Endothelial cell of umbilical vein (primary cell): ENCODE results near the gene SMG5. TPM values are rescaled to one million over a fixed set of nuclear protein-coding genes. Genes with fewer than 3 reads are reported as not detected.
A peak's percentile ranks its signal among the peaks of the same experiment; 100 is the strongest.

Experiments used
- BruUV-seq: library from RNA; stranded (reverse); fragments of 400-500 nt; replicated peaks from 2 replicates; lab custom pipeline; 2021; lab: Mats Ljungman, UMichigan
- CTCF ChIA-PET: fragments of 300-600, 350-600 bp; sonication (Branson Sonifier 250); formaldehyde crosslinking; loops from one replicate; lab custom pipeline; 2021; ENCODE audit warnings: antibody characterized with exemption, inconsistent platforms; lab: Charles Lee
- POLR2A ChIA-PET: fragments of 300-600, 350-600 bp; sonication (Branson Sonifier 250); formaldehyde crosslinking; loops from one replicate; lab custom pipeline; 2021; ENCODE audit warnings: antibody characterized with exemption, inconsistent platforms; lab: Charles Lee
- DNase-seq: peaks from one replicate; pipeline ENCODE4 v3.0.0-alpha.2; 2011; ENCODE audit warnings: low read depth, low spot score
- FAIRE-seq: peaks from 2 replicates; lab custom pipeline; 2011; peaks lifted over from hg19 to GRCh38; lab: Jason Lieb, UNC
- H2AFZ ChIP-seq: 2 replicates; pipeline ENCODE4 v1.6.0; 2012; ENCODE audit warnings: low read depth, low read length, control low read depth, inconsistent platforms
- H3K27ac ChIP-seq: 2 replicates; pipeline ENCODE4 v1.5.1; 2011; ENCODE audit warnings: low read depth, mild to moderate bottlenecking, control low read depth, low read length, moderate library complexity; ENCODE audit not compliant: insufficient read depth
- H3K27me3 ChIP-seq, 2 experiments: 2 replicates each; pipeline versions ENCODE4 v1.6.0 to v1.6.1; 2011; ENCODE audit warnings: low read length in 2 of 2, mixed read lengths in 1 of 2; ENCODE audit not compliant: control insufficient read depth in 2 of 2, insufficient read depth in 2 of 2
- H3K36me3 ChIP-seq, 2 experiments: 2 replicates in 1 of 2; 3 replicates in 1 of 2; pipeline ENCODE4 v1.5.1; 2011; ENCODE audit warnings: low read length in 2 of 2, mild to moderate bottlenecking in 1 of 2, moderate library complexity in 1 of 2; ENCODE audit not compliant: control insufficient read depth in 2 of 2, insufficient read depth in 2 of 2; ENCODE audit errors: extremely low read depth in 1 of 2
- H3K4me1 ChIP-seq: 3 replicates; pipeline ENCODE4 v1.5.1; 2011; ENCODE audit warnings: mild to moderate bottlenecking, low read length; ENCODE audit not compliant: control insufficient read depth, insufficient read depth; ENCODE audit errors: extremely low read depth
- H3K4me2 ChIP-seq: 2 replicates; pipeline ENCODE4 v1.6.1; 2011; ENCODE audit warnings: low read length, control low read depth, mixed read lengths; ENCODE audit not compliant: insufficient read depth
- H3K4me3 ChIP-seq, 3 experiments: fragments of 200-600 bp in 1 of 3; sonication (generic), shearing (Covaris generic) in 1 of 3; replicated peaks in 1 of 3; 2 replicates each; pipeline ENCODE4 v1.5.1; 2011 to 2016; ENCODE audit warnings: control low read depth in 3 of 3, low read length in 3 of 3, mild to moderate bottlenecking in 2 of 3, inconsistent platforms in 1 of 3, low read depth in 1 of 3, moderate library complexity in 1 of 3; ENCODE audit not compliant: insufficient read depth in 1 of 3
- H3K79me2 ChIP-seq: 2 replicates; pipeline ENCODE4 v1.6.0; 2012; ENCODE audit warnings: low read length, inconsistent platforms; ENCODE audit not compliant: control insufficient read depth, insufficient read depth
- H3K9ac ChIP-seq: replicated peaks from 2 replicates; pipeline ENCODE3; 2011; ENCODE audit warnings: low read length, control low read depth; ENCODE audit not compliant: insufficient read depth; ENCODE audit errors: extremely low read depth
- H3K9me1 ChIP-seq: replicated peaks from 3 replicates; pipeline ENCODE4 v1.6.0; 2011; ENCODE audit warnings: mild to moderate bottlenecking, low read length; ENCODE audit not compliant: control insufficient read depth, insufficient read depth; ENCODE audit errors: extremely low read depth
- H3K9me3 ChIP-seq: replicated peaks from 2 replicates; pipeline ENCODE4 v1.5.1; 2012; ENCODE audit warnings: low read length, inconsistent platforms; ENCODE audit not compliant: control insufficient read depth, insufficient read depth
- H4K20me1 ChIP-seq: replicated peaks from 2 replicates; pipeline ENCODE3; 2011; ENCODE audit warnings: mild to moderate bottlenecking, low read length; ENCODE audit not compliant: control insufficient read depth, insufficient read depth; ENCODE audit errors: extremely low read depth
- FOS ChIP-seq: IDR thresholded peaks from 2 replicates; pipeline ENCODE4 v1.6.1; 2011; ENCODE audit warnings: mild to moderate bottlenecking, low read length, moderate library complexity, borderline replicate concordance; ENCODE audit not compliant: insufficient read depth
- GATA2 ChIP-seq: IDR thresholded peaks from 2 replicates; pipeline ENCODE4 v1.7.0; 2011; ENCODE audit warnings: low read depth, mild to moderate bottlenecking, moderate library complexity, mixed read lengths, low read length; ENCODE audit not compliant: insufficient read length, insufficient read depth
- JUN ChIP-seq: IDR thresholded peaks from 2 replicates; pipeline ENCODE4 v1.6.1; 2011; ENCODE audit warnings: borderline replicate concordance, low read depth; ENCODE audit not compliant: insufficient read length, insufficient read depth
- POLR2AphosphoS5 ChIP-seq: IDR thresholded peaks from 2 replicates; pipeline ENCODE4 v1.6.1; 2012; ENCODE audit warnings: low read depth, mild to moderate bottlenecking, control low read depth, low read length, moderate library complexity; ENCODE audit not compliant: insufficient read depth
- dilution Hi-C: fragments of 300-500 bp; cut with MboI; formaldehyde crosslinking; loops from one replicate; pipeline ENCODE4 v1.15.0; 2019; ENCODE audit warnings: low sequenced_read_pairs; ENCODE audit not compliant: extremely low pct_ligation_motif_present
- intact Hi-C: fragments of 100-400 bp; cut with micrococcal nuclease; formaldehyde crosslinking; loops from one replicate; pipeline ENCODE4 v1.10.0; 2022
- polyA plus RNA-seq, 4 experiments: library from polyadenylated mRNA; depleted of rRNA in 3 of 4; stranded (reverse) in 3 of 4; unstranded in 1 of 4; fragments of >200 nt; gene quantifications; 2 replicates each; pipeline versions ENCODE4 v1.2.1 to v1.2.3, GENCODE V29; 2011 to 2012; ENCODE audit warnings: missing spikeins in 1 of 4
- total RNA-seq: library from RNA; stranded (reverse); gene quantifications from 2 replicates; pipeline ENCODE4 v1.2.3, GENCODE V29; 2021
- TF ChIP-seq, protein P1 (sequence below): IDR thresholded peaks from 2 replicates; pipeline ENCODE4 v1.6.1; 2011; ENCODE audit not compliant: insufficient read depth, insufficient read length
- TF ChIP-seq, protein P2 (sequence below), 2 donors: IDR thresholded peaks; 1 replicate in 1 of 2; 2 replicates in 1 of 2; pipeline ENCODE4 v1.5.1; 2011; ENCODE audit warnings: low read length in 2 of 2, mild to moderate bottlenecking in 2 of 2, moderate library complexity in 2 of 2, control low read depth in 1 of 2, inconsistent platforms in 1 of 2, low read depth in 1 of 2; ENCODE audit not compliant: insufficient read depth in 1 of 2; ENCODE audit errors: extremely low read depth in 1 of 2

The SMG5 gene
- total and polyA plus RNA-seq, 2 donors (not counting 3 experiments of a cell fraction or from before 2014, with no cell fraction given) = 37.4 to 82.6 TPM

DNA sequence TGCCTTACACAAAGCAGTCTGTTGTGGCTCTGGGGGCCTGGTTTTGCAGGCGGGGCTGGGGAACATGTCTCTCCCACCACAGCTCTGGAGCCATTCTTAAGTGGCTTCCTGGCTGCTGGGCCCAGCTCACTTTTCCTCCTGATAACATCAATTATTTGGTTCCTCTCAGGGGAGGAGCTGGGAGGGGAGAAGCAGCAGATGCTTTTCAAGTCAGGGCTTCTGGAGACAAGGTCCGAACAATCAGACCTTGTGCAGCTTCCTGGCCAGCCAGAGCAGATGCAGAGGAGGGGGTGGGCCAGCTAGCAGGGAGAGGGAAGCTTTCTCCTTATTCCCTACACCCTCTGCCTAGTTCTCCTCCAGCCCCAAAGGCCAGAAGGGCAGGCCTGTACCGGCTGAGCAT lies 31.1 kb downstream of the SMG5 start:
- FAIRE-seq (peak; percentile 61), DNase-seq (peak; percentile 18)
- intact Hi-C loops (no loop called here), dilution Hi-C loops (no loop called here)
- H3K27me3 ChIP-seq = no peaks in the 10 kb centered on the region
- no TSS peak for BruUV-seq
- no peaks in the 10 kb centered on the region for H4K20me1 ChIP-seq
- no peaks in the 10 kb centered on the region for H3K9me3 ChIP-seq
- CTCF ChIA-PET = interaction anchor here (0.6 to 1.5 kb wide), 7 partner anchors 8 to 155 kb away, joined by 3 to 7 read pairs (median 3); partner anchors contain the start of gene GLMP
- no peak overlapping the region for H3K27ac ChIP-seq
- no peak overlapping the region for H3K4me2 ChIP-seq
- peaks cover 16 to 53% of the 10 kb centered on the region in 2 experiments for H3K36me3 ChIP-seq
- no peak overlapping the region for H2AFZ ChIP-seq
- no peaks in the 10 kb centered on the region for H3K9me1 ChIP-seq
- TF ChIP-seq GATA2 (peak; percentile 36), POLR2AphosphoS5 (no peak)
- H3K4me1 ChIP-seq = peaks cover 8% of the 10 kb centered on the region
- POLR2A ChIA-PET = no interaction called here
- no peak overlapping the region for H3K4me3 ChIP-seq
- no peak overlapping the region for H3K9ac ChIP-seq
- no peaks in the 10 kb centered on the region for H3K79me2 ChIP-seq

DNA sequence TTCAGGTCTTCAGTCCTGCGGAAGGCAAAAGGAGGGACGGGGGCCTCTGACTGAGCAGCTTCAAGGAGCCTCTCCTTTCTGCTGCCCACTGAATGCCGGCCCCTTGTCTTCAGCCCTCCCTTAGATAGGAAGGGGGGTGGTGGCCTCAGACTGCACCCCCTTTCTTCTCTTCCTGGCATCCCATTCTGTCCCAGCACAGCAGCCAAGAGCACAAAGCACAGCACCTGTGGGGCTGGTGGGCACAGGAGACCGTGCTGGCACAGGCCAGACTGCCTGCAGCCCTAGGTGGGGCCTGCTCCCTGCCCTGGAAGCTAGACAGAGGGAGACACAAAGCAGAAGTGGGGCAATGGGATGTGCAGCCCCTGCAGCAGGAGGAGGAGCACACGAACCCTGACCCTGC lies 33.0 kb downstream of the SMG5 start:
- H3K27me3 ChIP-seq = peaks cover 0 to 4% of the 10 kb centered on the region in 2 experiments
- H3K79me2 ChIP-seq = no peaks in the 10 kb centered on the region
- no peak overlapping the region for H3K4me2 ChIP-seq
- no peaks in the 10 kb centered on the region for H3K9me3 ChIP-seq
- CTCF ChIA-PET = no interaction called here
- peaks cover 14% of the 10 kb centered on the region for H3K4me1 ChIP-seq
- POLR2A ChIA-PET = no interaction called here
- no TSS peak for BruUV-seq
- no peak overlapping the region for H3K4me3 ChIP-seq
- no peaks in the 10 kb centered on the region for H3K9me1 ChIP-seq
- FAIRE-seq (no peak), DNase-seq (no peak)
- H3K27ac ChIP-seq = no peak overlapping the region
- peaks cover 14 to 50% of the 10 kb centered on the region in 2 experiments for H3K36me3 ChIP-seq
- H2AFZ ChIP-seq = no peak overlapping the region
- H3K9ac ChIP-seq = no peak overlapping the region
- TF ChIP-seq, protein P1, sequence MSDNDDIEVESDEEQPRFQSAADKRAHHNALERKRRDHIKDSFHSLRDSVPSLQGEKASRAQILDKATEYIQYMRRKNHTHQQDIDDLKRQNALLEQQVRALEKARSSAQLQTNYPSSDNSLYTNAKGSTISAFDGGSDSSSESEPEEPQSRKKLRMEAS = no peak
- TF ChIP-seq FOS = no peak
- TF ChIP-seq, protein P2, sequence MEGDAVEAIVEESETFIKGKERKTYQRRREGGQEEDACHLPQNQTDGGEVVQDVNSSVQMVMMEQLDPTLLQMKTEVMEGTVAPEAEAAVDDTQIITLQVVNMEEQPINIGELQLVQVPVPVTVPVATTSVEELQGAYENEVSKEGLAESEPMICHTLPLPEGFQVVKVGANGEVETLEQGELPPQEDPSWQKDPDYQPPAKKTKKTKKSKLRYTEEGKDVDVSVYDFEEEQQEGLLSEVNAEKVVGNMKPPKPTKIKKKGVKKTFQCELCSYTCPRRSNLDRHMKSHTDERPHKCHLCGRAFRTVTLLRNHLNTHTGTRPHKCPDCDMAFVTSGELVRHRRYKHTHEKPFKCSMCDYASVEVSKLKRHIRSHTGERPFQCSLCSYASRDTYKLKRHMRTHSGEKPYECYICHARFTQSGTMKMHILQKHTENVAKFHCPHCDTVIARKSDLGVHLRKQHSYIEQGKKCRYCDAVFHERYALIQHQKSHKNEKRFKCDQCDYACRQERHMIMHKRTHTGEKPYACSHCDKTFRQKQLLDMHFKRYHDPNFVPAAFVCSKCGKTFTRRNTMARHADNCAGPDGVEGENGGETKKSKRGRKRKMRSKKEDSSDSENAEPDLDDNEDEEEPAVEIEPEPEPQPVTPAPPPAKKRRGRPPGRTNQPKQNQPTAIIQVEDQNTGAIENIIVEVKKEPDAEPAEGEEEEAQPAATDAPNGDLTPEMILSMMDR (IDR thresholded peaks at IDR 0.05; ENCODE audit: extremely low read depth in 1 of 2, insufficient read depth in 1 of 2, low read depth in 1 of 2, low read length in 2 of 2) = no peak
- TF ChIP-seq POLR2AphosphoS5 = no peak
- TF ChIP-seq GATA2 = no peak
- TF ChIP-seq JUN = no peak
- dilution Hi-C loops = no loop called here
- H4K20me1 ChIP-seq = no peaks in the 10 kb centered on the region
- intact Hi-C loops = no loop called here
